Measurements from ENCODE around the gene LYRM4.

DNA sequence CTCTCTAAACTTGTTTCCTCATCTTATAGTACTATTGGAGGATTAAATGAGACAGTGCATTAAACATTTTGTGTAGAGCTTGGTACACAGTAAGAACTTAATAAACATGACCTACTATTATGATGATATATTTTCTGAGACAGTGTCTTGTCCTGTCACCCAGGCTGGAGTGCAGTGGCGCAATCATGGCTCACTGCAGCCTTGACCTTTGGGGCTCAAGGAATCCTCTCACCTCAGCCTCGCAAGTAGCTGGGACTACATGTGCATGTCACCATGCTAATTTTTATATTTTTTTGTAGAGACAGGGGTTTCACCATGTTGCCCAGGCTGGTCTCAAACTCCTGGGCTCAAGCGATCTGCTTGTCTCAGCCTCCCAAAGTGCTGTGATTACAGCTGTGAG, 72.1 kb downstream of the LYRM4 start:
- TF ChIP-seq CTCF (IDR thresholded peaks at IDR 0.05 in 4 of 5, conservative IDR thresholded peaks at IDR 0.05 in 1 of 5) (no peak), POLR2A (IDR thresholded peaks at IDR 0.05) (no peak)

Measured in gastrocnemius medialis (tissue), 4 donors.